IMR-90 (cell line): Measurements from ENCODE around the gene MBTPS1. TPM values are rescaled to one million over a fixed set of nuclear protein-coding genes. Genes with fewer than 3 reads are reported as not detected.

Experiments
- ATAC-seq: fragments of 200-7000 bp; cut with Tn5 transposase; 2 replicates; pipeline ENCODE4 v1.9.1; 2020; ENCODE audit warnings: low read depth, mild to moderate bottlenecking, moderate library complexity
- BruUV-seq: library from RNA; stranded (reverse); fragments of 400-500 nt; replicated peaks from 2 replicates; lab custom pipeline; 2021; lab: Mats Ljungman, UMichigan
- CTCF ChIA-PET: fragments of 300-600 bp; formaldehyde crosslinking; extraction: SDS; loops from one replicate; lab custom pipeline; 2021; ENCODE audit warnings: antibody characterized with exemption; lab: Yijun Ruan, JAX
- POLR2A ChIA-PET: fragments of 300-600 bp; sonication (Branson Sonifier 250); formaldehyde crosslinking; loops from one replicate; lab custom pipeline; 2022; ENCODE audit warnings: antibody characterized with exemption; ENCODE audit not compliant: unreplicated experiment; lab: Charles Lee
- DNase-seq: peaks from one replicate; pipeline ENCODE4 v3.0.0; 2013
- H2AFZ ChIP-seq: replicated peaks from 2 replicates; pipeline ENCODE3; 2013; ENCODE audit warnings: low read length, mild to moderate bottlenecking; ENCODE audit not compliant: poor library complexity
- H2AK5ac ChIP-seq: 2 replicates; pipeline ENCODE4 v1.6.1; 2013; ENCODE audit warnings: low read depth, low read length, inconsistent platforms
- H2AK9ac ChIP-seq: replicated peaks from 2 replicates; pipeline ENCODE3; 2013; ENCODE audit warnings: mild to moderate bottlenecking, low read depth, low read length, moderate library complexity; ENCODE audit not compliant: poor library complexity
- H2BK120ac ChIP-seq: 2 replicates; pipeline ENCODE4 v1.6.1; 2013; ENCODE audit warnings: low read depth, low read length, inconsistent platforms
- H2BK15ac ChIP-seq: 3 replicates; pipeline ENCODE4 v1.6.1; 2013; ENCODE audit warnings: low read depth, low read length, inconsistent platforms
- H2BK20ac ChIP-seq: 2 replicates; pipeline ENCODE4 v1.6.1; 2013; ENCODE audit warnings: low read depth, mild to moderate bottlenecking, inconsistent platforms, low read length, moderate library complexity
- H2BK5ac ChIP-seq: 2 replicates; pipeline ENCODE4 v1.6.1; 2013; ENCODE audit warnings: mild to moderate bottlenecking, low read depth, low read length, inconsistent platforms; ENCODE audit not compliant: poor library complexity, severe bottlenecking
- H3K14ac ChIP-seq: replicated peaks from 2 replicates; pipeline ENCODE4 v1.6.1; 2013; ENCODE audit warnings: low read depth, low read length, inconsistent platforms
- H3K18ac ChIP-seq: 2 replicates; pipeline ENCODE4 v1.6.1; 2013; ENCODE audit warnings: low read depth, low read length, control low read depth
- H3K23ac ChIP-seq: 2 replicates; pipeline ENCODE4 v1.6.1; 2013; ENCODE audit warnings: low read depth, low read length, inconsistent platforms
- H3K27ac ChIP-seq: 2 replicates; pipeline ENCODE4 v1.5.1; 2013; ENCODE audit warnings: mild to moderate bottlenecking, control low read depth, low read length; ENCODE audit not compliant: insufficient read depth
- H3K27me3 ChIP-seq: 2 replicates; pipeline ENCODE4 v1.6.1; 2013; ENCODE audit warnings: low read length; ENCODE audit not compliant: control insufficient read depth, insufficient read depth
- H3K36me3 ChIP-seq: 2 replicates; pipeline ENCODE4 v1.6.1; 2013; ENCODE audit warnings: low read length, mixed read lengths; ENCODE audit not compliant: control insufficient read depth, insufficient read depth
- H3K4ac ChIP-seq: 2 replicates; pipeline ENCODE4 v1.6.1; 2013; ENCODE audit warnings: low read depth, low read length, inconsistent platforms
- H3K4me1 ChIP-seq: 2 replicates; pipeline ENCODE4 v1.6.1; 2013; ENCODE audit warnings: low read length, mixed read lengths; ENCODE audit not compliant: control insufficient read depth, insufficient read depth
- H3K4me2 ChIP-seq: 2 replicates; pipeline ENCODE4 v1.6.1; 2013; ENCODE audit warnings: low read depth, mild to moderate bottlenecking, control low read depth, low read length, moderate library complexity
- H3K4me3 ChIP-seq: 2 replicates; pipeline ENCODE4 v1.5.1; 2013; ENCODE audit warnings: low read depth, mild to moderate bottlenecking, control low read depth, low read length, moderate library complexity; ENCODE audit not compliant: insufficient read depth
- H3K56ac ChIP-seq: 2 replicates; pipeline ENCODE4 v1.6.1; 2013; ENCODE audit warnings: low read length, inconsistent platforms; ENCODE audit not compliant: insufficient read depth; ENCODE audit errors: extremely low read depth
- H3K79me1 ChIP-seq, 2 experiments: 2 replicates each; pipeline ENCODE4 v1.6.1; 2013; ENCODE audit warnings: low read length in 2 of 2, inconsistent platforms in 1 of 2, low read depth in 1 of 2
- H3K9ac ChIP-seq: 2 replicates; pipeline ENCODE4 v1.6.1; 2013; ENCODE audit warnings: low read depth, low read length, control low read depth
- H3K9me1 ChIP-seq: 2 replicates; pipeline ENCODE4 v1.6.1; 2013; ENCODE audit warnings: low read length, inconsistent platforms; ENCODE audit not compliant: insufficient read depth
- H3K9me3 ChIP-seq: 2 replicates; pipeline ENCODE4 v1.6.1; 2013; ENCODE audit warnings: low read length; ENCODE audit not compliant: control insufficient read depth, insufficient read depth
- H4K20me1 ChIP-seq: 2 replicates; pipeline ENCODE4 v1.6.1; 2013; ENCODE audit warnings: low read length, inconsistent platforms; ENCODE audit not compliant: insufficient read depth
- H4K5ac ChIP-seq: 2 replicates; pipeline ENCODE4 v1.6.1; 2013; ENCODE audit warnings: mild to moderate bottlenecking, low read depth, low read length, control low read depth
- H4K8ac ChIP-seq, 2 experiments: 2 replicates each; pipeline ENCODE4 v1.6.1; 2013; ENCODE audit warnings: low read depth in 2 of 2, low read length in 2 of 2, control low read depth in 1 of 2, inconsistent platforms in 1 of 2
- H4K91ac ChIP-seq: 2 replicates; pipeline ENCODE4 v1.6.1; 2013; ENCODE audit warnings: low read depth, low read length, inconsistent platforms; ENCODE audit not compliant: insufficient read depth
- BHLHE40 ChIP-seq: fragments of 150-350 bp; IDR thresholded peaks from 2 replicates; pipeline ENCODE4 v1.6.1; 2016; ENCODE audit warnings: mild to moderate bottlenecking, low read depth, low read length
- CEBPB ChIP-seq: IDR thresholded peaks from 2 replicates; pipeline ENCODE4 v1.6.1; 2012; ENCODE audit warnings: low read depth, low read length, improper control_type of control experiment
- CHD1 ChIP-seq: IDR thresholded peaks from 2 replicates; pipeline ENCODE4 v1.6.1; 2012; ENCODE audit warnings: low read depth, low read length, improper control_type of control experiment
- CTCF ChIP-seq: conservative IDR thresholded peaks from 2 replicates; pipeline ENCODE4 v1.5.1; 2012; ENCODE audit warnings: mild to moderate bottlenecking, low read depth, low read length, improper control_type of control experiment
- FOS ChIP-seq: fragments of 150-350 bp; IDR thresholded peaks from 2 replicates; pipeline ENCODE4 v1.6.1; 2016; ENCODE audit warnings: low read depth, low read length
- MAFK ChIP-seq: IDR thresholded peaks from 2 replicates; pipeline ENCODE4 v1.6.1; 2012; ENCODE audit warnings: low read depth, low read length, improper control_type of control experiment
- MAZ ChIP-seq: IDR thresholded peaks from 2 replicates; pipeline ENCODE4 v1.6.1; 2012; ENCODE audit warnings: low read depth, mild to moderate bottlenecking, low read length, improper control_type of control experiment, moderate library complexity, borderline replicate concordance
- MXI1 ChIP-seq: IDR thresholded peaks from 2 replicates; pipeline ENCODE4 v1.6.1; 2012; ENCODE audit warnings: low read depth, mild to moderate bottlenecking, low read length, moderate library complexity, borderline replicate concordance
- NFE2L2 ChIP-seq: fragments of 150-350 bp; IDR thresholded peaks from 2 replicates; pipeline ENCODE4 v1.6.1; 2016; ENCODE audit warnings: low read depth, mild to moderate bottlenecking, low read length
- POLR2A ChIP-seq: IDR thresholded peaks from 2 replicates; pipeline ENCODE4 v1.6.1; 2012; ENCODE audit warnings: mild to moderate bottlenecking, low read depth, low read length
- RAD21 ChIP-seq: IDR thresholded peaks from 2 replicates; pipeline ENCODE4 v1.6.1; 2012; ENCODE audit warnings: low read length, improper control_type of control experiment
- RCOR1 ChIP-seq: IDR thresholded peaks from 2 replicates; pipeline ENCODE4 v1.6.1; 2012; ENCODE audit warnings: mild to moderate bottlenecking, low read length, improper control_type of control experiment; ENCODE audit not compliant: insufficient replicate concordance
- RFX5 ChIP-seq: IDR thresholded peaks from 2 replicates; pipeline ENCODE4 v1.8.0; 2012; ENCODE audit warnings: low read depth, mild to moderate bottlenecking, low read length, moderate library complexity
- SMC3 ChIP-seq: fragments of 150-350 bp; IDR thresholded peaks from 2 replicates; pipeline ENCODE4 v1.6.1; 2016; ENCODE audit warnings: low read depth, mild to moderate bottlenecking, antibody characterized with exemption, low read length, moderate library complexity
- WGBS, 2 experiments: methylation state at CpG; one replicate each; pipeline versions ENCODE4 v1.1.5 to v1.1.7; 2013; ENCODE audit warnings: missing lambda C conversion rate in 2 of 2; ENCODE audit not compliant: insufficient read length in 1 of 2; ENCODE audit errors: extremely low coverage in 2 of 2; 5-methylcytosine and 5-hydroxymethylcytosine counted together
- dilution Hi-C: fragments of 300-500 bp; cut with HindIII; formaldehyde crosslinking; loops from one replicate; pipeline ENCODE4 v1.14.3; 2018; ENCODE audit warnings: low sequenced_read_pairs; ENCODE audit not compliant: unreplicated experiment
- in situ Hi-C: fragments of 300-500 bp; cut with MboI; formaldehyde crosslinking; loops from 3 replicates; pipeline ENCODE4 v1.14.3; 2019; ENCODE audit warnings: low sequenced_read_pairs, inconsistent platforms, mixed read lengths
- intact Hi-C: fragments of 100-400 bp; cut with micrococcal nuclease; formaldehyde crosslinking; loops from 2 replicates; pipeline ENCODE4 v1.10.0; 2022
- polyA plus RNA-seq, 3 experiments: library from polyadenylated mRNA; depleted of rRNA; stranded (reverse); fragments of >200 nt; gene quantifications; 2 replicates each; pipeline ENCODE4 v1.2.3, GENCODE V29; 2012; ENCODE audit warnings: low replicate concordance in 1 of 3
- total RNA-seq: library from RNA; depleted of rRNA; stranded (reverse); fragments of >200 nt; gene quantifications from 2 replicates; pipeline ENCODE4 v1.2.3, GENCODE V29; 2012
- TF ChIP-seq, protein P1 (sequence below): fragments of 150-350 bp; IDR thresholded peaks from 2 replicates; pipeline ENCODE4 v1.6.1; 2017; ENCODE audit warnings: mild to moderate bottlenecking, antibody characterized with exemption, low read length, low read depth
- TF ChIP-seq, protein P2 (sequence below): fragments of 150-350 bp; IDR thresholded peaks from 2 replicates; pipeline ENCODE4 v1.6.1; 2016; ENCODE audit warnings: low read depth, mild to moderate bottlenecking, low read length, moderate library complexity, borderline replicate concordance

The MBTPS1 gene
- total and polyA plus RNA-seq, 2 of the 4 experiments (the other 2 are of a cell fraction), result 59.0 to 70.4 TPM

GRCh38 chr16:84155226-84155625 lies 38.5 kb upstream of the MBTPS1 start:
- POLR2A ChIA-PET, result no interaction called here
- H2BK120ac ChIP-seq, result no peak overlapping the region
- H3K23ac ChIP-seq, result no peak overlapping the region
- intact Hi-C loops (no loop called here), dilution Hi-C loops (no loop called here), in situ Hi-C loops (no loop called here)
- no peak overlapping the region for H3K4me2 ChIP-seq
- H4K91ac ChIP-seq, result no peak overlapping the region
- no peak overlapping the region for H3K27ac ChIP-seq
- H3K9me1 ChIP-seq, result no peaks in the 10 kb centered on the region
- H2BK5ac ChIP-seq, result no peak overlapping the region
- H3K56ac ChIP-seq, result no peak overlapping the region
- ATAC-seq (no peak), DNase-seq (no peak)
- H3K18ac ChIP-seq, result no peak overlapping the region
- no peak overlapping the region for H4K5ac ChIP-seq
- H3K4me3 ChIP-seq, result no peak overlapping the region
- no TSS peak for BruUV-seq
- TF ChIP-seq MAZ (no peak), RAD21 (no peak), CHD1 (no peak), RFX5 (no peak), CEBPB (no peak), MXI1 (no peak), RCOR1 (no peak), BHLHE40 (no peak), POLR2A (no peak), MAFK (no peak), FOS (no peak), SMC3 (no peak), CTCF (no peak), NFE2L2 (no peak)
- TF ChIP-seq, protein P1, sequence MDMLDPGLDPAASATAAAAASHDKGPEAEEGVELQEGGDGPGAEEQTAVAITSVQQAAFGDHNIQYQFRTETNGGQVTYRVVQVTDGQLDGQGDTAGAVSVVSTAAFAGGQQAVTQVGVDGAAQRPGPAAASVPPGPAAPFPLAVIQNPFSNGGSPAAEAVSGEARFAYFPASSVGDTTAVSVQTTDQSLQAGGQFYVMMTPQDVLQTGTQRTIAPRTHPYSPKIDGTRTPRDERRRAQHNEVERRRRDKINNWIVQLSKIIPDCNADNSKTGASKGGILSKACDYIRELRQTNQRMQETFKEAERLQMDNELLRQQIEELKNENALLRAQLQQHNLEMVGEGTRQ, result no peak
- TF ChIP-seq, protein P2, sequence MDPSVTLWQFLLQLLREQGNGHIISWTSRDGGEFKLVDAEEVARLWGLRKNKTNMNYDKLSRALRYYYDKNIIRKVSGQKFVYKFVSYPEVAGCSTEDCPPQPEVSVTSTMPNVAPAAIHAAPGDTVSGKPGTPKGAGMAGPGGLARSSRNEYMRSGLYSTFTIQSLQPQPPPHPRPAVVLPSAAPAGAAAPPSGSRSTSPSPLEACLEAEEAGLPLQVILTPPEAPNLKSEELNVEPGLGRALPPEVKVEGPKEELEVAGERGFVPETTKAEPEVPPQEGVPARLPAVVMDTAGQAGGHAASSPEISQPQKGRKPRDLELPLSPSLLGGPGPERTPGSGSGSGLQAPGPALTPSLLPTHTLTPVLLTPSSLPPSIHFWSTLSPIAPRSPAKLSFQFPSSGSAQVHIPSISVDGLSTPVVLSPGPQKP, result no peak
- no peak overlapping the region for H3K14ac ChIP-seq
- CTCF ChIA-PET, result no interaction called here
- H2AK5ac ChIP-seq, result no peak overlapping the region
- no peaks in the 10 kb centered on the region for H3K4me1 ChIP-seq
- peaks cover 2% of the 10 kb centered on the region; the same call in 1 of the 2 replicates for H3K9me3 ChIP-seq
- H2BK20ac ChIP-seq, result no peak overlapping the region
- H2AFZ ChIP-seq, result no peak overlapping the region
- no peak overlapping the region for H4K8ac ChIP-seq
- no peaks in the 10 kb centered on the region for H3K36me3 ChIP-seq
- H2AK9ac ChIP-seq, result no peak overlapping the region
- no peaks in the 10 kb centered on the region for H3K79me1 ChIP-seq
- no peak overlapping the region for H3K9ac ChIP-seq
- WGBS, 2 experiments, result 90% methylated on average over 4 of the region's 4 CpGs; no CpG with 5 or more reads in 1 of the 2 experiments
- H3K27me3 ChIP-seq, result peaks cover 34% of the 10 kb centered on the region
- H3K4ac ChIP-seq, result no peak overlapping the region
- H4K20me1 ChIP-seq, result no peaks in the 10 kb centered on the region
- no peak overlapping the region for H2BK15ac ChIP-seq
